HUES48 (cell line): ENCODE measurements around the gene CFAP69.
A peak's percentile ranks its signal among the peaks of the same experiment; 100 is the strongest.

Experiments used
- H3K27ac ChIP-seq: one replicate; pipeline ENCODE4 v1.7.0; 2013; ENCODE audit warnings: low read depth, low read length, inconsistent platforms
- H3K27me3 ChIP-seq: 2 replicates; pipeline ENCODE4 v1.6.1; 2013; ENCODE audit warnings: mild to moderate bottlenecking, low read length; ENCODE audit not compliant: control insufficient read depth, insufficient read depth
- H3K36me3 ChIP-seq: 2 replicates; pipeline ENCODE4 v1.6.1; 2013; ENCODE audit warnings: low read length; ENCODE audit not compliant: control insufficient read depth, insufficient read depth
- H3K4me1 ChIP-seq: 2 replicates; pipeline ENCODE4 v1.6.1; 2013; ENCODE audit warnings: mild to moderate bottlenecking, low read length; ENCODE audit not compliant: control insufficient read depth, insufficient read depth
- H3K4me3 ChIP-seq: 2 replicates; pipeline ENCODE4 v1.5.1; 2013; ENCODE audit warnings: mild to moderate bottlenecking, low read depth, low read length
- H3K9ac ChIP-seq: 2 replicates; pipeline ENCODE4 v1.6.1; 2013; ENCODE audit warnings: mild to moderate bottlenecking, low read depth, low read length, moderate library complexity
- H3K9me3 ChIP-seq: 2 replicates; pipeline ENCODE4 v1.6.1; 2013; ENCODE audit warnings: low read length; ENCODE audit not compliant: control insufficient read depth, insufficient read depth

Gene CFAP69

DNA sequence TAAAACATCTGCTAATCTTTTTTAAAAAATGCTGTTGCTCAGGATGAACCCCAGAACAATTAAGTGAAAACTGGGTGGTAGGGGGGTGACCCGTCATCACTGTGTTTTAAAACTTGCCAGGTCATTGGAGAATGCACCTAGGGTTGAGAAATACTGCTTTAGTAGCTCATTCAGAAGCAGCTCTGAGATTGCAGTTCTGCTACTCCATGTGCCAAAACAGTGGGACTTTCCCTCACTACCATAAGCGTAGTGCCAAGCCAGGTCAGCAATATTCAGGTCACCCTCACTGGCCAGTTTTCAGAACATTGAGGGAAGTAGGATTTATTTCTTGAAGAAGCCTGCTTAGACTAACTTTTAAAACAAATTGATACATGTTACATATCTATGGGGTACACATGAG is 28.2 kb upstream of the CFAP69 start:
- Histone ChIP-seq H3K36me3 (0 out of 2 replicates have a peak, but pooled peaks cover 3% of the 10 kb centered on the region), H3K9me3 (no peaks in the 10 kb centered on the region), H3K4me1 (peaks cover 41% of the 10 kb centered on the region), H3K27me3 (no peaks in the 10 kb centered on the region), H3K9ac (no peak overlapping the region), H3K4me3 (no peak overlapping the region; the same call in 1 of the 2 replicates), H3K27ac (peak overlapping the region; percentile 24)

DNA sequence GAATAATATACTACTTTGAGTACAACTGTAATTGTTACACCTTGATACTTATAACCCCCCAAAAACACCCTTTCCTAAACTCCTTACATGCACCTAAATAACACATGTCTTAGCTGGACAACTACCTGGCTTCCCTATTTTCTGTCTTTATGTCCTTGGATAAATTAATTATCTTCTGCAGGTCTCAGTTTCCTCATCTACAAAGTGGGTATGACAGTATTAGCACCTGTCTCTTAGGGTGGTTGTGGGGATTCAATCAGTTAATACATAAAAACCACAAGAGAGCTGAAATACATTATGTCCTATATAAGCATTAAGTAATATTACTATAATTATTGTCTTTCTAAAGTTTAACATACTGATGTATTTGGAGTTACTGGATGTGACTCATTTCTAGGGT is 22.6 kb upstream of the CFAP69 start:
- no peak overlapping the region for H3K9ac ChIP-seq
- peaks cover 33% of the 10 kb centered on the region for H3K4me1 ChIP-seq
- H3K27ac ChIP-seq, result no peak overlapping the region
- no peaks in the 10 kb centered on the region for H3K27me3 ChIP-seq
- no peak overlapping the region for H3K4me3 ChIP-seq
- H3K36me3 ChIP-seq, result no peaks in the 10 kb centered on the region; the same call in 1 of the 2 replicates
- H3K9me3 ChIP-seq, result no peaks in the 10 kb centered on the region

DNA sequence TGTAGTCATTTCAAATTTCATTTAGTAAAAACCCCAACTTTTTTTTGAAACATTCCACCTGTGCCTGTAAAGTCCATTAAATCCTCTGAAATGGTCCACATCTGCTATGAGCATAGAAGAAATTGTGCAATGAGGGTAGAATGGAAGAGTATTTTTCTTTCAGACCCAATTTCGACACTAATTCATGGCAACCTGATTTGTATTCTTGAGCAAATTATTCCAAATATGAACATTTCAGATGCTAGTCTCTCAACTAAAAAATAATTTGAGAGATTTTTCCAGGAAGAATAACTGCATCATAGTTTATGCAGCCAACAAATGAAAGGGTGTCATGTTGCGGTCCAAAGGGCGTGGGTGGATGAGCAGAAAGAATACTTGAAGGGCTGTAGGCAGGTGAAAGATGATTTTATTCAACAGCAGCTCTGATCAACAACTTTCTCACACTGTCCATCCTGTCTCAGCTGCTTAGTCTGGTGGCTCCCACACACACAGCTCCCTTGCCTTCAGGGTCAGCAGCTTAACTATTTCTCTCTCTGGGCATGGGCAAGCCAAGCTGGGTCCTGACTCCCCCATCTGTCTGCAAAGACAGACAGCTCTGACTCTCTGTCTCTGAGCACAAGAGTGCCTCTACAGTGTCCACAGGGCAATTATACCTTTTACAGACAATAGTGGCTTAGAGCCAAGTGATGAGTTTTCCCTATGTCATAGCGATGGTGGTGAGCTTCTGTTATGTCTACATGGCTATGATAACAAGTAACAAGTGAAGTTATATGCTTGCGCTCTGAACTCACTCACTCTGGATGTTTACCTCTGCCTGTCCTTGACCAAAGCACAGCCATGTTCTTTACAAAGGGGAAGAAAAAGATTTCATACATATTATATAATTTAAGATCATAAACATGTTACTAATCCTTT is 21.9 kb upstream of the CFAP69 start:
- Histone ChIP-seq H3K4me1 (peaks cover 33% of the 10 kb centered on the region), H3K27ac (no peak overlapping the region), H3K27me3 (no peaks in the 10 kb centered on the region), H3K36me3 (no peaks in the 10 kb centered on the region; the same call in 1 of the 2 replicates), H3K9me3 (no peaks in the 10 kb centered on the region), H3K4me3 (no peak overlapping the region), H3K9ac (no peak overlapping the region)

DNA sequence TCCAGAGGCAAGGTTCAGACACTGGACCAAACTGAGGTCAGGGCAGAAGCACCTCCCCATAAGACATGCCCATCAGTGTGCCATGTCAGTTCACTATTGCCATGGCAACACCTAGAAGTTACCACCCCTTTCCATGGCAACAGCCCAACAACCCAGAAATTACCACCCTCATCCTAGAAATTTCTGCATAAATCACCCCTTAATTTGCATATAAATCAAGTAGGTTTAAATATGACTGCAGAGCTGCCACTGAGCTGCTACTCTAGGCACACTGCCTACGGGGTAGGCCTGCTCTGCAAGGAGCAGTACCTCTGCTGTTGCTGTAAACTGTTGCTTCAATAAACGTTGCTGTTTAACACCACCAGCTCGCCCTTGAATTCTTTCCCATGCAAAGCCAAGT is 20.8 kb upstream of the CFAP69 start:
- H3K36me3 ChIP-seq, result peaks cover 3% of the 10 kb centered on the region
- 0 out of 2 replicates have a peak overlapping the region, but pooled peaks have one; percentile 45 for H3K9ac ChIP-seq
- peak overlapping the region; percentile 40 for H3K4me3 ChIP-seq
- H3K9me3 ChIP-seq, result no peaks in the 10 kb centered on the region
- H3K27me3 ChIP-seq, result no peaks in the 10 kb centered on the region
- peak overlapping the region; percentile 85 for H3K27ac ChIP-seq
- H3K4me1 ChIP-seq, result peaks cover 33% of the 10 kb centered on the region

DNA sequence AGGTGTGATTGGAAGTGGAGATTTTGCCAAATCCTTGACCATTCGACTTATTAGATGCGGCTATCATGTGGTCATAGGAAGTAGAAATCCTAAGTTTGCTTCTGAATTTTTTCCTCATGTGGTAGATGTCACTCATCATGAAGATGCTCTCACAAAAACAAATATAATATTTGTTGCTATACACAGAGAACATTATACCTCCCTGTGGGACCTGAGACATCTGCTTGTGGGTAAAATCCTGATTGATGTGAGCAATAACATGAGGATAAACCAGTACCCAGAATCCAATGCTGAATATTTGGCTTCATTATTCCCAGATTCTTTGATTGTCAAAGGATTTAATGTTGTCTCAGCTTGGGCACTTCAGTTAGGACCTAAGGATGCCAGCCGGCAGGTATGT is 19.8 kb upstream of the CFAP69 start:
- Histone ChIP-seq H3K9me3 (no peaks in the 10 kb centered on the region), H3K27ac (peak overlapping the region; percentile 85)

DNA sequence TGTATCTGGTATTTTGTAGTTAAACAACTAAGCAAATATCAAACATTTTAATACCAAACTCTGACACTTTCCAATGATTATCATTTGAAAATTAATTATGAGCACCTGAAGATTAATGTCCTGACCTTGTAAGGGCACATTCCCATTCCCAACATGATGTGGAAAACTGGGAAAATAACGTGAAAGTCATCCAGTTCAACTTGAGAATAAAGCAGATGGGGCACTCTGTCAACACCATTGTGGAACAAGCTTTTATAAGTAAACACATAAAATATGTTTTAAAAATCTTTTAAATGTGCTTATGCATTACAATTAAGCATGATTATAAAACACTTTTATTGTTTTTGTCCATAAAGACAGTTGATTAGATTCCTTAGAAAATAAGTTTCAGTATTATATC is 19.4 kb upstream of the CFAP69 start:
- Histone ChIP-seq H3K9ac (no peak overlapping the region), H3K27me3 (no peaks in the 10 kb centered on the region), H3K27ac (no peak overlapping the region), H3K36me3 (peaks cover 3% of the 10 kb centered on the region), H3K4me3 (no peak overlapping the region), H3K4me1 (peaks cover 45% of the 10 kb centered on the region), H3K9me3 (no peaks in the 10 kb centered on the region)

More for the DNA sequence above, 19.8 kb upstream of the CFAP69 start:
- H3K27me3 ChIP-seq, result no peaks in the 10 kb centered on the region
- peaks cover 42% of the 10 kb centered on the region for H3K4me1 ChIP-seq
- H3K36me3 ChIP-seq, result peaks cover 3% of the 10 kb centered on the region
- H3K4me3 ChIP-seq, result no peak overlapping the region
- no peak overlapping the region for H3K9ac ChIP-seq

DNA sequence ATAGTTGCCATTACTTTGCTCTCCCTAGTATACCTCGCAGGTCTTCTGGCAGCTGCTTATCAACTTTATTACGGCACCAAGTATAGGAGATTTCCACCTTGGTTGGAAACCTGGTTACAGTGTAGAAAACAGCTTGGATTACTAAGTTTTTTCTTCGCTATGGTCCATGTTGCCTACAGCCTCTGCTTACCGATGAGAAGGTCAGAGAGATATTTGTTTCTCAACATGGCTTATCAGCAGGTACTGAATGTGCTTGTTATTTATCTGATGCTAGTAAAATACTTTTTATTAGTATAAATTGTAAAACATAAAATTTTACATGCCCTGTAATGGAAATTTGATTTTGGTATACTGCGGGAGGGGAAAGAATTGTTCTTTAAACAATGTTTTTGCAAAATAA is 17.7 kb upstream of the CFAP69 start:
- no peak overlapping the region for H3K4me3 ChIP-seq
- H3K4me1 ChIP-seq, result peaks cover 45% of the 10 kb centered on the region
- no peak overlapping the region for H3K27ac ChIP-seq
- H3K36me3 ChIP-seq, result peaks cover 8% of the 10 kb centered on the region
- no peaks in the 10 kb centered on the region for H3K27me3 ChIP-seq
- no peaks in the 10 kb centered on the region for H3K9me3 ChIP-seq
- H3K9ac ChIP-seq, result no peak overlapping the region

DNA sequence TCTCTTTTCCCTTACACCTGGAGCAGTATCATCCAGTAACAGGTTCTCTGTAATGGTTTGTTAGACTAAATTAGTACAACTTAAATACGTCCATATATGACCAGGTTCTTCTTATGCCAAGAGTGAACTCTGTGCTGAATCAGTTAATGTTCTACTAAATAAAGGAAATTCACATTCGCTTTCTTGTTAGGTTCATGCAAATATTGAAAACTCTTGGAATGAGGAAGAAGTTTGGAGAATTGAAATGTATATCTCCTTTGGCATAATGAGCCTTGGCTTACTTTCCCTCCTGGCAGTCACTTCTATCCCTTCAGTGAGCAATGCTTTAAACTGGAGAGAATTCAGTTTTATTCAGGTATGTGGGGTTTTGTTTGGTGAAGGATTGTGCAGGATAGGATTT is 15.3 kb upstream of the CFAP69 start:
- H3K36me3 ChIP-seq, result peaks cover 11% of the 10 kb centered on the region
- H3K9ac ChIP-seq, result no peak overlapping the region
- H3K9me3 ChIP-seq, result no peaks in the 10 kb centered on the region
- H3K4me1 ChIP-seq, result peaks cover 27% of the 10 kb centered on the region
- H3K4me3 ChIP-seq, result no peak overlapping the region
- H3K27ac ChIP-seq, result no peak overlapping the region
- no peaks in the 10 kb centered on the region for H3K27me3 ChIP-seq

DNA sequence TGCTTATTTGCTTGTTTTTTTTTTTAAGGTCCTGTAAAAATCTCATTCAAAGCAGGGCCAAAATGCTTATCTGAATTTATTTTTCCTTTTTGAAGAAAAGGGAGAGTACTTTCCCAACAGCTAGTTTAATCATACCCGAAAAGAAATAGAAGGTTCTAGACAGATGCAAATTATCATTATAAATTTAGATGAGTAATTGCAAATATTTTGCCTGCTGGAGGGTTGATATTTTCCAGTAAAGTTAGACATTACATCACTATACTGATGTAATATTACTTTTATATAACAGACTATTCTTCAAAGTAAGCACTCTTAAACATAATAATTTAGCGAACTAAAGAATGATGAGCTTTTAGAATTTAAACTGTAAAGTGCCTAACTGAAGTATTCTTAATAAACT is 14.1 kb upstream of the CFAP69 start:
- H3K4me1 ChIP-seq, result peaks cover 15% of the 10 kb centered on the region
- no peaks in the 10 kb centered on the region for H3K9me3 ChIP-seq
- no peak overlapping the region for H3K27ac ChIP-seq
- peaks cover 11% of the 10 kb centered on the region for H3K36me3 ChIP-seq
- no peak overlapping the region for H3K4me3 ChIP-seq
- H3K27me3 ChIP-seq, result no peaks in the 10 kb centered on the region
- no peak overlapping the region for H3K9ac ChIP-seq

DNA sequence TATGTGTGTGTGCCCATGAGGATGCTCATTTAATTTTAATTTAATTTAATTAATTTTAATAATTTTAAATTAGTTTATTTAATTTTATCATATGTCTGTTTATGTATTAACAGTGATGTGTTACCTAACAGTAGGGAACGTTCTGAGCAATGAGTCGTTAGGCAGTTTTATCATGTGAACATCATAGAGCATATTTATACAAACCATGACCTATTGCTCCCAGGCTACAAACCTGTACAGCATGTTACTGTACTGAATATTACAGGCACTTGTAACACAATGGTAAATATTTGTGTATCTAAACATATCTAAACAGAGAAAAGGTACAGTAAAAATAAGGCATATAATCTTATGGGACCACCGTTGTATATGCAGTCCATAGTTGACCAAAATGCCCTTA is 13.7 kb upstream of the CFAP69 start:
- H3K4me3 ChIP-seq, result no peak overlapping the region
- no peaks in the 10 kb centered on the region for H3K9me3 ChIP-seq
- H3K9ac ChIP-seq, result no peak overlapping the region
- H3K27me3 ChIP-seq, result no peaks in the 10 kb centered on the region
- H3K36me3 ChIP-seq, result peaks cover 11% of the 10 kb centered on the region
- H3K4me1 ChIP-seq, result peaks cover 15% of the 10 kb centered on the region
- no peak overlapping the region for H3K27ac ChIP-seq

DNA sequence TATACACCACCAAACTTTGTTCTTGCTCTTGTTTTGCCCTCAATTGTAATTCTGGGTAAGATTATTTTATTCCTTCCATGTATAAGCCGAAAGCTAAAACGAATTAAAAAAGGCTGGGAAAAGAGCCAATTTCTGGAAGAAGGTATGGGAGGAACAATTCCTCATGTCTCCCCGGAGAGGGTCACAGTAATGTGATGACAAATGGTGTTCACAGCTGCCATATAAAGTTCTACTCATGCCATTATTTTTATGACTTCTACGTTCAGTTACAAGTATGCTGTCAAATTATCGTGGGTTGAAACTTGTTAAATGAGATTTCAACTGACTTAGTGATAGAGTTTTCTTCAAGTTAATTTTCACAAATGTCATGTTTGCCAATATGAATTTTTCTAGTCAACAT is 12.5 kb upstream of the CFAP69 start:
- Histone ChIP-seq H3K27me3 (no peaks in the 10 kb centered on the region), H3K9me3 (no peaks in the 10 kb centered on the region), H3K36me3 (peaks cover 19% of the 10 kb centered on the region), H3K4me3 (no peak overlapping the region), H3K27ac (no peak overlapping the region), H3K4me1 (peaks cover 12% of the 10 kb centered on the region), H3K9ac (no peak overlapping the region)
